Testis (tissue), 3 donors: ENCODE data around the gene IFT43. TPM values are rescaled to one million over a fixed set of nuclear protein-coding genes. Genes with fewer than 3 reads are reported as not detected.

Experiments used
- DNase-seq: peaks from one replicate; pipeline ENCODE4 v3.0.0-alpha.2; 2019
- H3K27ac ChIP-seq, 2 donors: fragments of 200-600 bp; sonication (generic); one replicate each; pipeline ENCODE4 v1.5.1; 2019
- H3K27me3 ChIP-seq: fragments of 200-600 bp; sonication (generic); one replicate; pipeline ENCODE4 v1.5.1; 2019
- H3K36me3 ChIP-seq: fragments of 200-600 bp; sonication (generic); one replicate; pipeline ENCODE4 v1.5.1; 2017; ENCODE audit warnings: low read depth; ENCODE audit errors: missing control alignments
- H3K4me1 ChIP-seq: fragments of 200-600 bp; sonication (generic); one replicate; pipeline ENCODE4 v1.5.1; 2019
- H3K4me3 ChIP-seq, 2 donors: fragments of 200-600 bp; sonication (generic); one replicate each; pipeline ENCODE4 v1.5.1; 2017 to 2019
- H3K9me3 ChIP-seq: fragments of 200-600 bp; sonication (generic); one replicate; pipeline ENCODE4 v1.5.1; 2017
- CTCF ChIP-seq, 3 experiments: fragments of 450-650 bp in 2 of 3; fragments of 200-600 bp in 1 of 3; sonication (generic) in 1 of 3; IDR thresholded peaks; one replicate each; pipeline ENCODE4 v1.5.1; 2016 to 2019; ENCODE audit warnings: antibody characterized with exemption in 3 of 3, mild to moderate bottlenecking in 2 of 3, moderate library complexity in 1 of 3
- POLR2A ChIP-seq: fragments of 450-650 bp; IDR thresholded peaks from one replicate; pipeline ENCODE4 v1.6.1; 2017; ENCODE audit warnings: antibody characterized with exemption, mild to moderate bottlenecking, moderate library complexity
- WGBS, 2 donors: methylation state at CpG; one replicate each; pipeline ENCODE4 v1.1.5; 2018; 5-methylcytosine and 5-hydroxymethylcytosine counted together
- intact Hi-C: fragments of 100-400 bp; cut with DNase I; formaldehyde crosslinking; loops from one replicate; pipeline ENCODE4 v1.15.1; 2023; ENCODE audit warnings: low total_unique reads
- polyA plus RNA-seq: library from polyadenylated mRNA; stranded (reverse); fragments of 350-450 nt; fragmentation: Illumina TruSeq; extraction: RNeasy Lipid Tissue Mini Kit (QIAGEN cat#74804); gene quantifications from one replicate; pipeline ENCODE4 v1.2.3, GENCODE V29; 2014; ENCODE audit warnings: low read depth, low replicate concordance; ENCODE audit not compliant: insufficient read depth
- total RNA-seq, 2 donors: library from RNA; depleted of rRNA; stranded (reverse); fragments of >200 nt; gene quantifications; one replicate each; pipeline ENCODE4 v1.2.3, GENCODE V29; 2016

Gene IFT43
- total and polyA plus RNA-seq, 3 donors from 2014 or later = 55.1 to 85.4 (median 68.4) TPM

- Histone ChIP-seq H3K27me3 (no peaks in the 10 kb centered on the region), H3K27ac (no peak overlapping the region), H3K36me3 (no peaks in the 10 kb centered on the region), H3K9me3 (no peaks in the 10 kb centered on the region), H3K4me1 (no peaks in the 10 kb centered on the region), H3K4me3 (no peak overlapping the region)
- DNase-seq = no peak
- TF ChIP-seq POLR2A = no peak
- no peak for TF ChIP-seq CTCF (IDR thresholded peaks at IDR 0.05)
- intact Hi-C loops = no loop called here
- WGBS, 2 donors = 93 to 97% methylated on average over 2 of the region's 2 CpGs
Observed at GRCh38 chr14:76022991-76023390, 37.4 kb downstream of the IFT43 start.

DNA sequence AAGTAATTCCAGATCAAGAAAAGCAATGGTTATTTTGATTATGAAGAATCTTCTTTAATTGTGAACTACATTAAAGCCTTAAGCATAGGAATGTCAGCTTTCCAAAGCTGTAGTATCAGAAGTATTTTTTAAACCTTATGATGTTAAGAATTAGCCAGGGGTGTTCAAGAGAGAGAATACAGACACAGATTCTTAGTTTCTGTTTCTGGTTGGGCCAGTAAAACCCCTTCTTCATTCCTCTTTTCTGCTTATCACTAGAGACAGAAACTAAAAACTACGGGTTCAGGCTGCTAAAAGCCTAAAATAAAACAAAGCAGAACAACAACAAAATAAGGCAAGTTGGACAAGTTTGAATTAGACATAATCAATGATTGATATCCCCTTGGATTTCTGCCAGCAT lies 38.2 kb downstream of the IFT43 start:
- 70 to 73% methylated on average over 1 of the region's 1 CpG for WGBS, 2 donors
- Histone ChIP-seq H3K9me3 (no peaks in the 10 kb centered on the region), H3K4me1 (no peaks in the 10 kb centered on the region), H3K36me3 (no peaks in the 10 kb centered on the region), H3K27me3 (no peaks in the 10 kb centered on the region), H3K4me3 (no peak overlapping the region), H3K27ac (no peak overlapping the region)
- intact Hi-C loops = no loop called here
- no peak for DNase-seq
- no peak for TF ChIP-seq POLR2A
- no peak for TF ChIP-seq CTCF (IDR thresholded peaks at IDR 0.05)

- Histone ChIP-seq H3K27me3 (no peaks in the 10 kb centered on the region), H3K9me3 (no peaks in the 10 kb centered on the region), H3K4me3 (no peak overlapping the region), H3K36me3 (no peaks in the 10 kb centered on the region), H3K4me1 (no peaks in the 10 kb centered on the region), H3K27ac (no peak overlapping the region)
- DNase-seq = no peak
- TF ChIP-seq POLR2A (no peak), CTCF (IDR thresholded peaks at IDR 0.05) (no peak)
- intact Hi-C loops = no loop called here
- 79 to 82% methylated on average over 4 of the region's 4 CpGs for WGBS, 2 donors
Observed at GRCh38 chr14:76024211-76024907, 38.8 kb downstream of the IFT43 start.

DNA sequence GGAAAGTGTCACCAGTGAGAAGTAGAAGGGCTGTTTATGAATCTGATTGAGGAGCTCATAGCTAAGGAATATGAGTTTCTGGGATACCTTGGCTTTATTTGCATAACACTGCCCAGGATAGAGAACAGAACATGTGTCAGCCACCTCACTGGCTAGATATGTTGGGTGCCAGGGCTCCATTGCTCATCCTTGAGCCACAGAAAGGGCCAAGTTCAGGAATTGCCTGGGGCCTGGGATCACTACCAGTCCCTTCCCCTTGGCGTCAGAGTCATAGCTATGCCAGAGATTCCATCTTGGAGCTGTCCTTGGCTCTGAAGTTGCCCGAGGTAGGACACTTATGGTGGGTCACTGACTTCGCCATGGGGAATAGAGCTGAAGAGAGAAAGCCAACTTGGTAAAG lies 49.0 kb downstream of the IFT43 start:
- Histone ChIP-seq H3K27me3 (no peaks in the 10 kb centered on the region), H3K4me1 (no peaks in the 10 kb centered on the region), H3K27ac (no peak overlapping the region), H3K9me3 (no peaks in the 10 kb centered on the region), H3K4me3 (no peak overlapping the region), H3K36me3 (no peaks in the 10 kb centered on the region)
- intact Hi-C loops = no loop called here
- WGBS, 2 donors = 91 to 93% methylated on average over 3 of the region's 3 CpGs
- DNase-seq = no peak
- TF ChIP-seq POLR2A (no peak), CTCF (IDR thresholded peaks at IDR 0.05) (no peak)

- Histone ChIP-seq H3K27ac (no peak overlapping the region), H3K4me1 (no peaks in the 10 kb centered on the region), H3K4me3 (no peak overlapping the region), H3K27me3 (no peaks in the 10 kb centered on the region), H3K36me3 (no peaks in the 10 kb centered on the region), H3K9me3 (no peaks in the 10 kb centered on the region)
- WGBS, 2 donors = 78 to 90% methylated on average over 3 of the region's 3 CpGs
- intact Hi-C loops = no loop called here
- no peak for DNase-seq
- TF ChIP-seq CTCF (IDR thresholded peaks at IDR 0.05) (no peak), POLR2A (no peak)
Observed at GRCh38 chr14:76040704-76041103, 55.1 kb downstream of the IFT43 start.
